PC-9 (cell line): Measurements from ENCODE around the gene SHISAL1. TPM values are rescaled to one million over a fixed set of nuclear protein-coding genes. Genes with fewer than 3 reads are reported as not detected.

Experiments used
- BruUV-seq: library from RNA; stranded (reverse); fragments of 400-500 nt; replicated peaks from 2 replicates; lab custom pipeline; 2021; lab: Mats Ljungman, UMichigan
- CTCF ChIA-PET: fragments of 300-600 bp; sonication (Branson Sonifier 250); formaldehyde crosslinking; loops from one replicate; lab custom pipeline; 2022; ENCODE audit warnings: antibody characterized with exemption; lab: Charles Lee
- POLR2A ChIA-PET: fragments of 300-600 bp; sonication (Branson Sonifier 250); formaldehyde crosslinking; loops from one replicate; lab custom pipeline; 2022; ENCODE audit warnings: antibody characterized with exemption; ENCODE audit not compliant: unreplicated experiment; lab: Charles Lee
- DNase-seq, 2 experiments: peaks; one replicate each; pipeline versions ENCODE4 v3.0.0 to v3.0.0-alpha.2; 2015 to 2022; ENCODE audit warnings: mixed read lengths in 1 of 2
- H2AFZ ChIP-seq: fragments of 200-600 bp; sonication (generic); 2 replicates; pipeline ENCODE4 v1.8.1; 2017; ENCODE audit warnings: antibody characterized with exemption
- H3F3A ChIP-seq: fragments of 200-600 bp; sonication (generic); 2 replicates; pipeline ENCODE4 v1.8.1; 2017; ENCODE audit warnings: antibody characterized with exemption, mild to moderate bottlenecking, low read depth; ENCODE audit not compliant: insufficient read depth
- H3K27ac ChIP-seq: fragments of 200-600 bp; sonication (generic); 2 replicates; pipeline ENCODE4 v1.6.1; 2016; ENCODE audit warnings: mixed run types
- H3K27me3 ChIP-seq: fragments of 200-600 bp; sonication (generic); 2 replicates; pipeline ENCODE4 v1.6.1; 2016; ENCODE audit warnings: low read depth, mixed run types; ENCODE audit not compliant: insufficient read depth
- H3K36me3 ChIP-seq: fragments of 200-600 bp; sonication (generic); 2 replicates; pipeline ENCODE4 v1.6.1; 2016; ENCODE audit warnings: low read depth, mixed run types
- H3K4me1 ChIP-seq: fragments of 200-600 bp; sonication (generic); replicated peaks from 2 replicates; pipeline ENCODE4 v1.6.1; 2016; ENCODE audit warnings: mixed run types; ENCODE audit not compliant: insufficient read depth
- H3K4me2 ChIP-seq: fragments of 200-600 bp; sonication (generic); 2 replicates; pipeline ENCODE4 v1.6.1; 2017; ENCODE audit warnings: mixed run types
- H3K4me3 ChIP-seq: fragments of 200-600 bp; sonication (generic); 2 replicates; pipeline ENCODE4 v1.6.1; 2016; ENCODE audit warnings: mixed run types
- H3K79me2 ChIP-seq: fragments of 200-600 bp; sonication (generic); 2 replicates; pipeline ENCODE4 v1.6.1; 2017; ENCODE audit warnings: low read depth, mixed run types
- H3K9me2 ChIP-seq: fragments of 200-600 bp; sonication (generic); 2 replicates; pipeline ENCODE4 v1.8.1; 2017; ENCODE audit warnings: mild to moderate bottlenecking; ENCODE audit not compliant: insufficient read depth
- H3K9me3 ChIP-seq: fragments of 200-600 bp; sonication (generic); 2 replicates; pipeline ENCODE4 v1.8.1; 2016; ENCODE audit warnings: low read depth; ENCODE audit not compliant: insufficient read depth
- H4K20me1 ChIP-seq: fragments of 200-600 bp; sonication (generic); 2 replicates; pipeline ENCODE4 v1.8.1; 2017; ENCODE audit not compliant: insufficient read depth
- CTCF ChIP-seq: fragments of 200-600 bp; sonication (generic); conservative IDR thresholded peaks from 2 replicates; pipeline ENCODE4 v1.6.1; 2017; ENCODE audit warnings: mixed run types, antibody characterized with exemption, mild to moderate bottlenecking, moderate library complexity
- EZH2 ChIP-seq: fragments of 200-600 bp; sonication (generic); IDR thresholded peaks from 2 replicates; pipeline ENCODE4 v1.8.0; 2017; ENCODE audit warnings: antibody characterized with exemption, low read depth
- intact Hi-C: fragments of 100-400 bp; cut with micrococcal nuclease; formaldehyde crosslinking; loops from one replicate; pipeline ENCODE4 v1.10.0; 2022; ENCODE audit not compliant: unreplicated experiment
- total RNA-seq: library from RNA; stranded (reverse); gene quantifications from 2 replicates; pipeline ENCODE4 v1.2.3, GENCODE V29; 2021

The SHISAL1 gene
- total RNA-seq, 1 experiment from 2014 or later, result 0.94 TPM

DNA sequence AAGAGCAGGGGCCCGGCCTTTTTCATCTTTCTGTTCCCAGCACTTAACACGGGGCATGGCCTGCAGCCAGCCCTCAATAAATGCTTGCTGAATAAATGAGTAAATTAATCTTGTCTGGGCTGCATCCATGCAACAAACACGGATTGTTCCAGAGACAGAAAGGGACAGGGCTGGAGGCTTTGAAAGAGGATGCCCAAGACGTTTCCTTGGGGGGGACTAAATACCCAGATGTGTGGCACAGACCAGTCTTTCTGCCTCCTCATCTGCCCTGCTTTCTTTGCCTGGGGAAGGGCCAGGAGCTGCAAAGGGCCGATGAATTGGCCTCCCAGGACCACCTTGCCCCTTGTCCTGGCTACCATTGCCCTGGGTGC lies 40.4 kb downstream of the SHISAL1 start:
- H3K27ac ChIP-seq, result no peak overlapping the region
- intact Hi-C loops, result no loop called here
- no peaks in the 10 kb centered on the region for H3K36me3 ChIP-seq
- no peak overlapping the region for H2AFZ ChIP-seq
- no peaks in the 10 kb centered on the region for H3K27me3 ChIP-seq
- BruUV-seq, result no TSS peak
- DNase-seq, result no peak
- ChIA-PET POLR2A (no interaction called here), CTCF (no interaction called here)
- no peak overlapping the region for H3K4me2 ChIP-seq
- no peaks in the 10 kb centered on the region for H4K20me1 ChIP-seq
- H3K9me2 ChIP-seq, result no peaks in the 10 kb centered on the region
- H3K79me2 ChIP-seq, result no peaks in the 10 kb centered on the region
- TF ChIP-seq EZH2, result no peak
- TF ChIP-seq CTCF, result no peak
- H3K9me3 ChIP-seq, result no peaks in the 10 kb centered on the region
- H3K4me1 ChIP-seq, result no peaks in the 10 kb centered on the region
- no peaks in the 10 kb centered on the region; the same call in 1 of the 2 replicates for H3F3A ChIP-seq
- H3K4me3 ChIP-seq, result no peak overlapping the region

GRCh38 chr22:44271732-44272400 lies 40.9 kb downstream of the SHISAL1 start:
- no peaks in the 10 kb centered on the region for H3K4me1 ChIP-seq
- no peaks in the 10 kb centered on the region for H3K9me3 ChIP-seq
- no TSS peak for BruUV-seq
- no peaks in the 10 kb centered on the region; the same call in 1 of the 2 replicates for H3F3A ChIP-seq
- CTCF ChIA-PET, result no interaction called here
- no peaks in the 10 kb centered on the region for H3K27me3 ChIP-seq
- no peak overlapping the region for H3K4me3 ChIP-seq
- intact Hi-C loops, result no loop called here
- no peak overlapping the region for H3K27ac ChIP-seq
- no peaks in the 10 kb centered on the region for H3K9me2 ChIP-seq
- no peak overlapping the region for H3K4me2 ChIP-seq
- no peak overlapping the region for H2AFZ ChIP-seq
- TF ChIP-seq EZH2 (no peak), CTCF (no peak)
- no peaks in the 10 kb centered on the region for H3K79me2 ChIP-seq
- DNase-seq, result no peak
- POLR2A ChIA-PET, result no interaction called here
- no peaks in the 10 kb centered on the region for H3K36me3 ChIP-seq
- H4K20me1 ChIP-seq, result no peaks in the 10 kb centered on the region

- BruUV-seq, result no TSS peak
- intact Hi-C loops, result no loop called here
- no peak overlapping the region for H2AFZ ChIP-seq
- no peaks in the 10 kb centered on the region for H3K4me1 ChIP-seq
- H3K27me3 ChIP-seq, result no peaks in the 10 kb centered on the region
- no peak for DNase-seq
- no peaks in the 10 kb centered on the region for H3K9me3 ChIP-seq
- no peak overlapping the region for H3K4me3 ChIP-seq
- no peaks in the 10 kb centered on the region for H4K20me1 ChIP-seq
- no peaks in the 10 kb centered on the region for H3K9me2 ChIP-seq
- no peaks in the 10 kb centered on the region; the same call in 1 of the 2 replicates for H3F3A ChIP-seq
- no peaks in the 10 kb centered on the region for H3K36me3 ChIP-seq
- no peaks in the 10 kb centered on the region for H3K79me2 ChIP-seq
- CTCF ChIA-PET, result no interaction called here
- TF ChIP-seq CTCF (no peak), EZH2 (no peak)
- H3K27ac ChIP-seq, result no peak overlapping the region
- POLR2A ChIA-PET, result no interaction called here
- H3K4me2 ChIP-seq, result no peak overlapping the region
Observed at GRCh38 chr22:44271010-44271500, 41.7 kb downstream of the SHISAL1 start.
